OCI-LY1 (cell line): ENCODE measurements around the gene ZSCAN21.

ENCODE experiments used
- H2AFZ ChIP-seq: fragments of 200-600 bp; sonication (generic), shearing (Covaris generic); 2 replicates; pipeline ENCODE4 v1.6.0; 2014; ENCODE audit warnings: antibody characterized with exemption, mild to moderate bottlenecking, low read length
- H3F3A ChIP-seq: fragments of 200-600 bp; sonication (generic), shearing (Covaris generic); 2 replicates; pipeline ENCODE4 v1.6.0; 2014; ENCODE audit warnings: mild to moderate bottlenecking, antibody characterized with exemption, low read length, moderate library complexity; ENCODE audit not compliant: insufficient read depth
- H3K27ac ChIP-seq: fragments of 200-600 bp; sonication (generic); 2 replicates; pipeline ENCODE4 v1.5.1; 2014; ENCODE audit warnings: low read length, mixed run types, mild to moderate bottlenecking, low read depth; ENCODE audit not compliant: poor library complexity, severe bottlenecking
- H3K27me3 ChIP-seq: fragments of 200-600 bp; sonication (generic); 2 replicates; pipeline ENCODE4 v1.6.0; 2014; ENCODE audit warnings: antibody characterized with exemption, mild to moderate bottlenecking, low read length, moderate library complexity; ENCODE audit not compliant: insufficient read depth
- H3K36me3 ChIP-seq: fragments of 200-600 bp; sonication (generic); 2 replicates; pipeline ENCODE4 v1.6.1; 2014; ENCODE audit warnings: mild to moderate bottlenecking, antibody characterized with exemption, low read length, moderate library complexity, mixed read lengths; ENCODE audit not compliant: insufficient read depth
- H3K4me1 ChIP-seq: fragments of 200-600 bp; sonication (generic); 2 replicates; pipeline ENCODE4 v1.5.1; 2014; ENCODE audit warnings: mild to moderate bottlenecking, low read length, moderate library complexity; ENCODE audit not compliant: insufficient read depth, severe bottlenecking
- H3K4me2 ChIP-seq: fragments of 200-600 bp; sonication (generic), shearing (Covaris generic); 2 replicates; pipeline ENCODE4 v1.6.1; 2014; ENCODE audit warnings: low read length
- H3K4me3 ChIP-seq: fragments of 200-600 bp; sonication (generic); 2 replicates; pipeline ENCODE4 v1.5.1; 2014; ENCODE audit warnings: low read length, low read depth, mild to moderate bottlenecking, mixed read lengths; ENCODE audit not compliant: poor library complexity, severe bottlenecking
- H3K79me2 ChIP-seq: fragments of 200-600 bp; shearing (Covaris generic); 2 replicates; pipeline ENCODE4 v1.6.1; 2016; ENCODE audit warnings: mixed run types, low read length, mixed read lengths; ENCODE audit not compliant: insufficient read depth
- H3K9ac ChIP-seq: fragments of 200-600 bp; sonication (generic), shearing (Covaris generic); 2 replicates; pipeline ENCODE4 v1.6.1; 2014; ENCODE audit warnings: mild to moderate bottlenecking, low read length, mixed read lengths
- H3K9me2 ChIP-seq: fragments of 200-600 bp; sonication (generic), shearing (Covaris generic); 2 replicates; pipeline ENCODE4 v1.6.1; 2014; ENCODE audit warnings: low read depth, mild to moderate bottlenecking, low read length, mixed read lengths
- H3K9me3 ChIP-seq: fragments of 200-600 bp; shearing (Covaris generic); 2 replicates; pipeline ENCODE4 v1.6.1; 2014; ENCODE audit warnings: low read length, mixed read lengths
- H4K20me1 ChIP-seq: fragments of 200-600 bp; sonication (generic), shearing (Covaris generic); 2 replicates; pipeline ENCODE4 v1.6.0; 2016; ENCODE audit warnings: mild to moderate bottlenecking, low read length; ENCODE audit not compliant: insufficient read depth
- CTCF ChIP-seq: fragments of 200-600 bp; sonication (generic), shearing (Covaris generic); IDR thresholded peaks from 2 replicates; pipeline ENCODE4 v1.5.1; 2017; ENCODE audit warnings: mild to moderate bottlenecking, antibody characterized with exemption, low read length, moderate library complexity, mixed read lengths
- EZH2 ChIP-seq: fragments of 200-600 bp; sonication (generic), shearing (Covaris generic); IDR thresholded peaks from 2 replicates; pipeline ENCODE4 v1.8.0; 2017; ENCODE audit warnings: borderline replicate concordance, mixed run types, mild to moderate bottlenecking, antibody characterized with exemption, low read length, moderate library complexity, mixed read lengths

Gene ZSCAN21

GRCh38 chr7:100065452-100066186, 16.0 kb downstream of the ZSCAN21 start:
- peaks cover 71% of the 10 kb centered on the region for H3K36me3 ChIP-seq
- H3F3A ChIP-seq = no peaks in the 10 kb centered on the region
- no peak overlapping the region for H3K9ac ChIP-seq
- peaks cover 11% of the 10 kb centered on the region for H3K9me3 ChIP-seq
- H4K20me1 ChIP-seq = no peaks in the 10 kb centered on the region
- H3K27me3 ChIP-seq = no peaks in the 10 kb centered on the region
- no peaks in the 10 kb centered on the region for H3K9me2 ChIP-seq
- H3K27ac ChIP-seq = no peak overlapping the region
- no peak overlapping the region for H3K4me3 ChIP-seq
- TF ChIP-seq EZH2 = no peak
- no peak for TF ChIP-seq CTCF
- H2AFZ ChIP-seq = no peak overlapping the region
- H3K4me2 ChIP-seq = no peak overlapping the region
- no peaks in the 10 kb centered on the region for H3K79me2 ChIP-seq
- H3K4me1 ChIP-seq = no peaks in the 10 kb centered on the region

- no peaks in the 10 kb centered on the region for H4K20me1 ChIP-seq
- no peaks in the 10 kb centered on the region for H3K9me2 ChIP-seq
- H3K4me2 ChIP-seq = no peak overlapping the region
- H3K9ac ChIP-seq = no peak overlapping the region
- H3K4me1 ChIP-seq = no peaks in the 10 kb centered on the region
- H3K27me3 ChIP-seq = no peaks in the 10 kb centered on the region
- TF ChIP-seq CTCF (no peak), EZH2 (no peak)
- no peak overlapping the region for H3K27ac ChIP-seq
- H3K9me3 ChIP-seq = peaks cover 24% of the 10 kb centered on the region
- no peak overlapping the region for H2AFZ ChIP-seq
- no peaks in the 10 kb centered on the region for H3K79me2 ChIP-seq
- H3K36me3 ChIP-seq = peaks cover 75% of the 10 kb centered on the region
- no peaks in the 10 kb centered on the region for H3F3A ChIP-seq
- H3K4me3 ChIP-seq = no peak overlapping the region
Observed at GRCh38 chr7:100066953-100067352, 17.4 kb downstream of the ZSCAN21 start.

GRCh38 chr7:100069991-100070390, 20.4 kb downstream of the ZSCAN21 start:
- no peak overlapping the region for H3K27ac ChIP-seq
- H2AFZ ChIP-seq = no peak overlapping the region
- H4K20me1 ChIP-seq = no peaks in the 10 kb centered on the region
- H3K9me2 ChIP-seq = no peaks in the 10 kb centered on the region
- no peaks in the 10 kb centered on the region for H3K27me3 ChIP-seq
- peaks cover 36% of the 10 kb centered on the region for H3K9me3 ChIP-seq
- H3K36me3 ChIP-seq = peaks cover 84% of the 10 kb centered on the region
- no peak overlapping the region for H3K9ac ChIP-seq
- H3K4me1 ChIP-seq = no peaks in the 10 kb centered on the region
- H3K4me3 ChIP-seq = no peak overlapping the region
- no peak overlapping the region for H3K4me2 ChIP-seq
- TF ChIP-seq CTCF (no peak), EZH2 (no peak)
- H3F3A ChIP-seq = no peaks in the 10 kb centered on the region
- no peaks in the 10 kb centered on the region for H3K79me2 ChIP-seq
